ENCODE results near the gene PPIF.

Gene PPIF

DNA sequence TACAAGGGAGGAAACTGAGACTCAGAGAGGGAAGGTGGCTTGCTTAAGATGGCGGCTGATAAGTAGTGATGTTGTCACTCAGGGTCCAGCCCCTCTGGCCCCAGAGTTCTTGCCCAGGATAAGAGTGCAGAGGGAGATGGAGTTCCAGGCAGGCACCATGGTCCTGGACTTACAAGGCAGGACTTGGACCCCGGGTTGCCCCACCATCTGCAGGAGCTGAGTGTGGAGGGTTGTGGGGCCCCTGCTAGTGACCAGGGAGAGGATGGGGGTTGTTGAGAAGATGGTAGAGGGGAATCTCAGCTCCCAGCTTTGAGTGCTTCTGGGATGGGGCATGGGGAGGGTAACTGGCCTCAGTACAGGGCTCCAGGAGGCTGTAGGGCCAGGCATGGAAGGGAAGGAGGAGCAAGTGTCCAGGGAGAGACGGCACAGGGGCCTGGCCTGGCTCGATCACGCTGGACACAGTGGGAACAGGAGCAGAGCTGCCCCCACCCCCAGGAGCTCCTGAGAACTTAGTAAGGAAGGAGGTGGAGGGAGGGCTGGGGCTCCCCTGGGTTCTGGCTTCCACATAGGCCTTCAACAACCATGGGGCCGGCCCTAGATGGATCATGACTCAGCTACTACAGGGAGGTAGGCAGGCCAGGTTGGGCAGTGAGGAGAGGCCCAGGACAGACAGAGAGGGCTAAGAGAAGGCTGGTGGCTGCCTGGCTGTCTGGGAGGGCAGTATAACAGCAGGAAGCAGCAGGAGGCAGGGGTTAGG, 28.2 kb downstream of the PPIF start (continued):
- TF ChIP-seq ISL1 (CRISPR knock-in tag; IDR thresholded peaks at IDR 0.05) (no peak), ZNF565 (CRISPR knock-in tag; conservative IDR thresholded peaks at IDR 0.05; ENCODE audit: low read depth) (no peak)
- TF ChIP-seq, protein P1, sequence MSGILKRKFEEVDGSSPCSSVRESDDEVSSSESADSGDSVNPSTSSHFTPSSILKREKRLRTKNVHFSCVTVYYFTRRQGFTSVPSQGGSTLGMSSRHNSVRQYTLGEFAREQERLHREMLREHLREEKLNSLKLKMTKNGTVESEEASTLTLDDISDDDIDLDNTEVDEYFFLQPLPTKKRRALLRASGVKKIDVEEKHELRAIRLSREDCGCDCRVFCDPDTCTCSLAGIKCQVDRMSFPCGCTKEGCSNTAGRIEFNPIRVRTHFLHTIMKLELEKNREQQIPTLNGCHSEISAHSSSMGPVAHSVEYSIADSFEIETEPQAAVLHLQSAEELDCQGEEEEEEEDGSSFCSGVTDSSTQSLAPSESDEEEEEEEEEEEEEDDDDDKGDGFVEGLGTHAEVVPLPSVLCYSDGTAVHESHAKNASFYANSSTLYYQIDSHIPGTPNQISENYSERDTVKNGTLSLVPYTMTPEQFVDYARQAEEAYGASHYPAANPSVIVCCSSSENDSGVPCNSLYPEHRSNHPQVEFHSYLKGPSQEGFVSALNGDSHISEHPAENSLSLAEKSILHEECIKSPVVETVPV (CRISPR knock-in tag; IDR thresholded peaks at IDR 0.05): no peak

DNA sequence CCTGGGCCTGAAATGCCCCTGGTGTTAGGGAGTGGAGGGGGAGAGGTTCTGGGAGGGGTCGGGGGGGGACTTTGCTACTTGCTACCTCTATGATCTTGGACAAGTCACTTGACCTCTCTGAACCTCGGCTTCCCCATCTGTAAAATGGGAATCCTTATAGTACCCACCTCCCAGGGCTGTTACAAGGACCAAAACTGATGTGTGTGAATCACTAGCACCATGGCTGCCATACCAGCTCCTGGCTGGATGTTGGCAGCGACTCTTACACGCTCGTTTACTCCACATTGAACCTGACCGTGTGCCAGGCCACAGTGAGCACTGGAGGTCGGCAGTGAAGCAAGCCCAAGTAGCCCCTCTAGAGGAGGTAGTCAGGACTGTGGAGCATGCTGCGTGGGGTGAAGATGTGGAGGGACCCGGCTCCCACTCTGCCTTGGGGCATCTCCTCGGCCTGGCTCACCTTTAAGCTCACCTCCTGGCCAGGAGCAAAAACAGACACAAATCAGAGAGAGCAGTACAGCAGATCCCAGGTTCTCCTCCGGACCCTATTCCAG, 28.9 kb downstream of the PPIF start:
- no peak for TF ChIP-seq ZNF565 (CRISPR knock-in tag; conservative IDR thresholded peaks at IDR 0.05; ENCODE audit: low read depth)
- TF ChIP-seq ZC3H10 (CRISPR knock-in tag; IDR thresholded peaks at IDR 0.05): no peak
- no peak for TF ChIP-seq GLIS3 (CRISPR knock-in tag; IDR thresholded peaks at IDR 0.05)
- TF ChIP-seq BACH2 (CRISPR knock-in tag; IDR thresholded peaks at IDR 0.05; ENCODE audit: borderline replicate concordance): no peak
- no peak for TF ChIP-seq ARNTL (CRISPR knock-in tag; IDR thresholded peaks at IDR 0.05; ENCODE audit: borderline replicate concordance, low read depth)
- TF ChIP-seq, protein P2, sequence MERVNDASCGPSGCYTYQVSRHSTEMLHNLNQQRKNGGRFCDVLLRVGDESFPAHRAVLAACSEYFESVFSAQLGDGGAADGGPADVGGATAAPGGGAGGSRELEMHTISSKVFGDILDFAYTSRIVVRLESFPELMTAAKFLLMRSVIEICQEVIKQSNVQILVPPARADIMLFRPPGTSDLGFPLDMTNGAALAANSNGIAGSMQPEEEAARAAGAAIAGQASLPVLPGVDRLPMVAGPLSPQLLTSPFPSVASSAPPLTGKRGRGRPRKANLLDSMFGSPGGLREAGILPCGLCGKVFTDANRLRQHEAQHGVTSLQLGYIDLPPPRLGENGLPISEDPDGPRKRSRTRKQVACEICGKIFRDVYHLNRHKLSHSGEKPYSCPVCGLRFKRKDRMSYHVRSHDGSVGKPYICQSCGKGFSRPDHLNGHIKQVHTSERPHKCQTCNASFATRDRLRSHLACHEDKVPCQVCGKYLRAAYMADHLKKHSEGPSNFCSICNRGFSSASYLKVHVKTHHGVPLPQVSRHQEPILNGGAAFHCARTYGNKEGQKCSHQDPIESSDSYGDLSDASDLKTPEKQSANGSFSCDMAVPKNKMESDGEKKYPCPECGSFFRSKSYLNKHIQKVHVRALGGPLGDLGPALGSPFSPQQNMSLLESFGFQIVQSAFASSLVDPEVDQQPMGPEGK (CRISPR knock-in tag; IDR thresholded peaks at IDR 0.05; ENCODE audit: borderline replicate concordance): no peak
- no peak for TF ChIP-seq ZFP30 (CRISPR knock-in tag; IDR thresholded peaks at IDR 0.05)
- TF ChIP-seq PPARA (CRISPR knock-in tag; IDR thresholded peaks at IDR 0.05; ENCODE audit: borderline replicate concordance): no peak
- TF ChIP-seq SNAI2 (CRISPR knock-in tag; IDR thresholded peaks at IDR 0.05): no peak
- no peak for TF ChIP-seq ZNF70 (CRISPR knock-in tag; IDR thresholded peaks at IDR 0.05)
- no peak for TF ChIP-seq CSDC2 (CRISPR knock-in tag; IDR thresholded peaks at IDR 0.05)
- ATAC-seq: no peak

DNA sequence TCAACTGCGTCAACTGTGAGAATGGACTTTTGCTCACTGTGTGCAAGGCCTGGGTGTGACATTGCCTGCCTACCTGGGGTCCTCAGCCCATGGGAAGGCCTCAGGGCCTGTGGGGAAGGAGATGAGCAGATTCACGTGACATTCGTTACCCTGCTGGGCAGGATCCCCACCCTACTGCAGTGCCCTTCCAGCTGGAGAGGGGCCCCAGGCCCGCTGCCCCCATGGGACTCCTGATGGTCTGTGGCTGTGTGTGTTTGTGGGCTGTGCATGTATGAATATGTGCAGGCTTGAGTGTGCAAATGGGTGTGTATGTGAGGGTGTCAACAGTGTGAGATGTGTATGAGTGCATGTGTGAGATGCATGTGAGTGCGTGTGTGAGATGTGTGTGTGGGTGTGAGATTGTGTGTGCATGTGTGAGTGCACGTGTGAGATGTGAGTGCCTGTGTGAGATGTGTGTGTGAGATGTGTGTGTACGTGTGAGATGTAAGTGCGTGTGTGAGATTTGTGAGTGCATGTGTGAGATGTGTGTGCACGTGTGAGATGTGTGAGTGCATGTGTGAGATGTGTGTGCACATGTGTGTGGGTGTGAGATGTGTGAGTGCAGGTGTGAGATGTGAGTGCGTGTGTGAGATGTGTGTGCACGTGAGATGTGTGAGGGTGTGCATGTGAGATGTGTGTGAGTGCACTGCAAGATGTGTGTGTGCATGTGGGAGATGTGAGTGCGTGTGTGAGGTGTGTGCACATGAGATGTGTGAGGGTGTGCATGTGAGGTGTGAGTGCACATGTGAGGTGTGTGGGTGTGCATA, 29.7 kb downstream of the PPIF start:
- TF ChIP-seq, protein P3, sequence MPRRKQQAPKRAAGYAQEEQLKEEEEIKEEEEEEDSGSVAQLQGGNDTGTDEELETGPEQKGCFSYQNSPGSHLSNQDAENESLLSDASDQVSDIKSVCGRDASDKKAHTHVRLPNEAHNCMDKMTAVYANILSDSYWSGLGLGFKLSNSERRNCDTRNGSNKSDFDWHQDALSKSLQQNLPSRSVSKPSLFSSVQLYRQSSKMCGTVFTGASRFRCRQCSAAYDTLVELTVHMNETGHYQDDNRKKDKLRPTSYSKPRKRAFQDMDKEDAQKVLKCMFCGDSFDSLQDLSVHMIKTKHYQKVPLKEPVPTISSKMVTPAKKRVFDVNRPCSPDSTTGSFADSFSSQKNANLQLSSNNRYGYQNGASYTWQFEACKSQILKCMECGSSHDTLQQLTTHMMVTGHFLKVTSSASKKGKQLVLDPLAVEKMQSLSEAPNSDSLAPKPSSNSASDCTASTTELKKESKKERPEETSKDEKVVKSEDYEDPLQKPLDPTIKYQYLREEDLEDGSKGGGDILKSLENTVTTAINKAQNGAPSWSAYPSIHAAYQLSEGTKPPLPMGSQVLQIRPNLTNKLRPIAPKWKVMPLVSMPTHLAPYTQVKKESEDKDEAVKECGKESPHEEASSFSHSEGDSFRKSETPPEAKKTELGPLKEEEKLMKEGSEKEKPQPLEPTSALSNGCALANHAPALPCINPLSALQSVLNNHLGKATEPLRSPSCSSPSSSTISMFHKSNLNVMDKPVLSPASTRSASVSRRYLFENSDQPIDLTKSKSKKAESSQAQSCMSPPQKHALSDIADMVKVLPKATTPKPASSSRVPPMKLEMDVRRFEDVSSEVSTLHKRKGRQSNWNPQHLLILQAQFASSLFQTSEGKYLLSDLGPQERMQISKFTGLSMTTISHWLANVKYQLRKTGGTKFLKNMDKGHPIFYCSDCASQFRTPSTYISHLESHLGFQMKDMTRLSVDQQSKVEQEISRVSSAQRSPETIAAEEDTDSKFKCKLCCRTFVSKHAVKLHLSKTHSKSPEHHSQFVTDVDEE (CRISPR knock-in tag; IDR thresholded peaks at IDR 0.05): no peak
- no peak for TF ChIP-seq TOX (CRISPR knock-in tag; IDR thresholded peaks at IDR 0.05; ENCODE audit: borderline replicate concordance)
- TF ChIP-seq CSDC2 (CRISPR knock-in tag; IDR thresholded peaks at IDR 0.05): no peak
- TF ChIP-seq ZNF565 (CRISPR knock-in tag; conservative IDR thresholded peaks at IDR 0.05; ENCODE audit: low read depth): no peak
- no peak for TF ChIP-seq ESRRG (CRISPR knock-in tag; IDR thresholded peaks at IDR 0.05)
- TF ChIP-seq, protein P1 (CRISPR knock-in tag; IDR thresholded peaks at IDR 0.05): no peak
- TF ChIP-seq RARB (CRISPR knock-in tag; IDR thresholded peaks at IDR 0.05): no peak
- TF ChIP-seq OSR1 (CRISPR knock-in tag; IDR thresholded peaks at IDR 0.05): no peak
- no peak for TF ChIP-seq ZFP30 (CRISPR knock-in tag; IDR thresholded peaks at IDR 0.05)
- no peak for TF ChIP-seq ZFP3 (CRISPR knock-in tag; IDR thresholded peaks at IDR 0.05)
- TF ChIP-seq, protein P4, sequence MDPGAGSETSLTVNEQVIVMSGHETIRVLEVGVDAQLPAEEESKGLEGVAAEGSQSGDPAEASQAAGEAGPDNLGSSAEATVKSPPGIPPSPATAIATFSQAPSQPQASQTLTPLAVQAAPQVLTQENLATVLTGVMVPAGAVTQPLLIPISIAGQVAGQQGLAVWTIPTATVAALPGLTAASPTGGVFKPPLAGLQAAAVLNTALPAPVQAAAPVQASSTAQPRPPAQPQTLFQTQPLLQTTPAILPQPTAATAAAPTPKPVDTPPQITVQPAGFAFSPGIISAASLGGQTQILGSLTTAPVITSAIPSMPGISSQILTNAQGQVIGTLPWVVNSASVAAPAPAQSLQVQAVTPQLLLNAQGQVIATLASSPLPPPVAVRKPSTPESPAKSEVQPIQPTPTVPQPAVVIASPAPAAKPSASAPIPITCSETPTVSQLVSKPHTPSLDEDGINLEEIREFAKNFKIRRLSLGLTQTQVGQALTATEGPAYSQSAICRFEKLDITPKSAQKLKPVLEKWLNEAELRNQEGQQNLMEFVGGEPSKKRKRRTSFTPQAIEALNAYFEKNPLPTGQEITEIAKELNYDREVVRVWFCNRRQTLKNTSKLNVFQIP (CRISPR knock-in tag; IDR thresholded peaks at IDR 0.05; ENCODE audit: borderline replicate concordance, low read depth): no peak
- no peak for ATAC-seq
